Fibroblast of pulmonary artery (primary cell): ENCODE measurements around the gene DET1.
"Not testable (repeated sequence)": the region's sequence is repeated elsewhere in the genome, so short reads cannot be mapped to it uniquely, and the experiment has no call there.

ENCODE experiments used
- DNase-seq: peaks from one replicate; pipeline ENCODE4 v3.0.0-alpha.2; 2010; ENCODE audit warnings: low read depth
- H3K4me3 ChIP-seq: replicated peaks from 2 replicates; pipeline ENCODE4 v1.5.1; 2011; ENCODE audit warnings: low read depth, mild to moderate bottlenecking, control low read depth, low read length, moderate library complexity
- CTCF ChIP-seq: IDR thresholded peaks from 2 replicates; pipeline ENCODE4 v1.5.1; 2011; ENCODE audit warnings: mild to moderate bottlenecking, control low read depth, low read length, inconsistent platforms; ENCODE audit errors: missing control alignments

DET1 gene

GRCh38 chr15:88482263-88482662 lies 64.2 kb downstream of the DET1 start:
- no peak for TF ChIP-seq CTCF
- H3K4me3 ChIP-seq, result no peak overlapping the region
- DNase-seq, result no peak

- no peak for TF ChIP-seq CTCF
- no peak for DNase-seq
- no peak overlapping the region for H3K4me3 ChIP-seq
Observed at GRCh38 chr15:88480981-88481380, 65.5 kb downstream of the DET1 start.

GRCh38 chr15:88479169-88479568 lies 67.3 kb downstream of the DET1 start:
- DNase-seq, result no peak
- no peak for TF ChIP-seq CTCF
- no peak overlapping the region for H3K4me3 ChIP-seq

GRCh38 chr15:88477904-88478303 lies 68.6 kb downstream of the DET1 start:
- H3K4me3 ChIP-seq, result no peak overlapping the region
- TF ChIP-seq CTCF, result no peak
- no peak for DNase-seq

- no peak for DNase-seq
- no peak overlapping the region for H3K4me3 ChIP-seq
- no peak for TF ChIP-seq CTCF
Observed at GRCh38 chr15:88477126-88477525, 69.4 kb downstream of the DET1 start.

GRCh38 chr15:88476635-88477060 lies 69.8 kb downstream of the DET1 start:
- DNase-seq, result peak; percentile 66
- H3K4me3 ChIP-seq, result no peak overlapping the region

GRCh38 chr15:88473661-88474293 lies 72.7 kb downstream of the DET1 start:
- H3K4me3 ChIP-seq, DNase-seq: not testable (repeated sequence)

More at GRCh38 chr15:88476635-88477060, 69.8 kb downstream of the DET1 start:
- peak; percentile 59 for TF ChIP-seq CTCF
